Body of pancreas (tissue), 4 donors: ENCODE data around the gene DNAJC17.

Experiments used
- POLR2A ChIP-seq, 3 donors: fragments of 450-650 bp; IDR thresholded peaks; one replicate each; pipeline ENCODE4 v1.6.1; 2016; ENCODE audit warnings: antibody characterized with exemption in 3 of 3, mild to moderate bottlenecking in 2 of 3
- TF ChIP-seq, protein P1 (sequence below), 7 experiments: fragments of 450-650 bp in 4 of 7; fragments of 200-600 bp in 3 of 7; sonication (generic) in 3 of 7; IDR thresholded peaks; one replicate each; pipeline ENCODE4 v1.5.1; 2016 to 2019; ENCODE audit warnings: antibody characterized with exemption in 7 of 7

DNA sequence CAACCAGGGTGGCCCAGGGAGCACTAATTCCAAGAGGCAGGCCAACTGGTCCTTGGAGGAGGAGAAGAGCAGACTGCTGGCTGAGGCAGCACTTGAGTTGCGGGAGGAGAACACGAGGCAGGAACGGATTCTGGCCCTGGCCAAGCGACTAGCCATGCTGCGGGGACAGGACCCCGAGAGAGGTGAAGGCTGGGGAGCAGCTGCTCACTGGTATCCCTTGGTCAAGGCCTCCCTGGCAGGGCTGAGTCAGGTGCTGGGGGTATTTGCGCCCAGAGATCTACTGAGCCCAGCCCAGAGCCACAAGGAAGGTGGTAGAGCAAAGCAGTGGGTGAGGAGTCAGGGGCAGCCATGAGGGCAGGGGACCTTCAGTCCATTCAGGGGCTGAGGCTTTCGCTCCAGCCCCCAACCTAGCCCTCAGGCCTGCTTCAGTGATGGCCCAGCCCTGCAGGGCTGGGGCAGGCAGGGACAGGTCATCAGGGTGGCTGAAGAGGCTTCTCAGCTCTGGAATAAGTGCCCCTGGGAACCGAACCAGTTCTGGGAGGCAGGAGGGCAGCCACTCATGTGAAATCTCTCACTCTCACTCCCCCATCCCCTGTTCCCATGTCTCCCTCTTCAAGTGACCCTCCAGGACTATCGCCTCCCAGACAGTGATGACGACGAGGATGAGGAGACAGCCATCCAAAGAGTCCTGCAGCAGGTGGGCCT, 5.6 kb upstream of the DNAJC17 start:
- TF ChIP-seq, protein P1, sequence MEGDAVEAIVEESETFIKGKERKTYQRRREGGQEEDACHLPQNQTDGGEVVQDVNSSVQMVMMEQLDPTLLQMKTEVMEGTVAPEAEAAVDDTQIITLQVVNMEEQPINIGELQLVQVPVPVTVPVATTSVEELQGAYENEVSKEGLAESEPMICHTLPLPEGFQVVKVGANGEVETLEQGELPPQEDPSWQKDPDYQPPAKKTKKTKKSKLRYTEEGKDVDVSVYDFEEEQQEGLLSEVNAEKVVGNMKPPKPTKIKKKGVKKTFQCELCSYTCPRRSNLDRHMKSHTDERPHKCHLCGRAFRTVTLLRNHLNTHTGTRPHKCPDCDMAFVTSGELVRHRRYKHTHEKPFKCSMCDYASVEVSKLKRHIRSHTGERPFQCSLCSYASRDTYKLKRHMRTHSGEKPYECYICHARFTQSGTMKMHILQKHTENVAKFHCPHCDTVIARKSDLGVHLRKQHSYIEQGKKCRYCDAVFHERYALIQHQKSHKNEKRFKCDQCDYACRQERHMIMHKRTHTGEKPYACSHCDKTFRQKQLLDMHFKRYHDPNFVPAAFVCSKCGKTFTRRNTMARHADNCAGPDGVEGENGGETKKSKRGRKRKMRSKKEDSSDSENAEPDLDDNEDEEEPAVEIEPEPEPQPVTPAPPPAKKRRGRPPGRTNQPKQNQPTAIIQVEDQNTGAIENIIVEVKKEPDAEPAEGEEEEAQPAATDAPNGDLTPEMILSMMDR (IDR thresholded peaks at IDR 0.05): no peak
- no peak for TF ChIP-seq POLR2A (IDR thresholded peaks at IDR 0.05)
